ENCODE measurements around the gene HES4. TPM values are rescaled to one million over a fixed set of nuclear protein-coding genes. Genes with fewer than 3 reads are reported as not detected.

Gene HES4
- polyA plus RNA-seq, 1 donor (not counting 4 experiments of a cell fraction or from before 2014, with no cell fraction given), result 3.0 TPM

DNA sequence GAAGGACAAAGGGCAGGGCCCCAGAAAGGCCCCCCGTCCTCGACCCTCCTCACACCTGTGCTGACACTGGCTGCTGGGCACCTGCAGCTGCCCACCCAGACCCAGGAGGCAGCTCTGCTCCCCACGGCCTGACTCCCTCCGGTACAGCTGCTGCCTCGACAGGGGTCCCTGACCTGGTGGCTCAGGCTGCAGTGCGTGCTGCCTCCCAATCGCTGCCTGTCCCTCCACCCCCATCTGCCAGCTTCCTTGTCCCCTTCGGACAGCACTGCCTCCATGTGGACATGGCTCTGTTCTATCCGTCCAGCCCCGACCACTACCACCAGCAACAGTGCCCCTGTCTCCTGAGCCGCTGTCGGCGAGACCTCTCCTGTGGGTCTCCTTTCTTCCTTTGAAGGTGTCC is 45.0 kb downstream of the HES4 start:
- FAIRE-seq, result no peak

DNA sequence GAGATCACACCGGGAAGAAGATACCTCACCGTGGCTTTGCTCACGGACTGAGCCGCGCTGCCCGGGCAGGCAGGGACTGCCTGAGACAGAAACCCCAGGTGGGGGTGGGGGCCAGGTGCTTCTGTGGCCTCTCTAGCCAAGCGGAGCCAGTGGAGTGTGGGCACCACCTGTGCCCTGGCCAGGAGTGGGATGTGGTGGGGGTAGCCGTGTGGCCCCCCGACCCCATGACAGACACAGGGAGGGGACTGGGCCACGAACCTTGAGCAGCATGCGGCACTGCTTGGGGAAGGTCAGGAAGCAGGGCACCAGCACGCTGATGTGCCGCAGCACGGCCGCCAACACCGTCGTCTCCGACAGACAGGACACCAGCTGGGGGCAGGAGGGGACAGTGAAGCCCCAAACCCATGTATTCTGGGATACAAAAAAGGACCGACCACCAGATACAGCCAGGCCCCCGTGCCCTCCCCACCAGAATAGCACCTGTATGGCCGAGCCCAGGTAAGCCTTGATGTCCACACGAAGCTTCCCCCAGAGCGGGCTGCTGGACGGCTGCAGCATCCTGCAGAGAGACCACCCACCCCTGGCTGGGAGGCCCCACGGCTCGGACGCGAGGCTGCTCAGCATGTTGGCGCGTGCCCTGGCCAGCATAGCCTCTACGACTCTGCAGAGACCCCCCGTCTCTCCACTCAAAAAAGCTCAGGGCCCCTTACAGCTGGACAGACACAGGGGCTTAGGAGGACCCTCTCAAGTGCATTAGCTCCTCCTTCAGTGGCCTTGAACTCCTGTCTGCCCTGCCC is 46.2 kb downstream of the HES4 start:
- no peak for FAIRE-seq
- Histone ChIP-seq H3K4me2 (ENCODE audit: control insufficient read depth, extremely low read depth, insufficient read depth, low read depth, low read length) (no peak overlapping the region), H3K36me3 (ENCODE audit: control insufficient read depth in 2 of 2, extremely low read depth in 1 of 2, insufficient read depth in 2 of 2, low read length in 2 of 2) (peaks cover 61 to 72% of the 10 kb centered on the region in 2 experiments), H3K4me1 (ENCODE audit: control insufficient read depth, extremely low read depth, insufficient read depth, low read length) (peaks cover 10% of the 10 kb centered on the region), H3K9ac (ENCODE audit: control insufficient read depth, extremely low read depth, insufficient read depth, low read length) (no peak overlapping the region), H3K27me3 (ENCODE audit: control insufficient read depth, extremely low read depth, insufficient read depth, low read length) (no peaks in the 10 kb centered on the region), H2AFZ (ENCODE audit: control insufficient read depth, low read length) (no peak overlapping the region), H3K4me3 (ENCODE audit: control insufficient read depth in 2 of 3, extremely low read depth in 1 of 3, insufficient read depth in 2 of 3, low read depth in 1 of 3, low read length in 3 of 3) (no peak overlapping the region), H3K9me3 (ENCODE audit: control insufficient read depth, low read depth, low read length) (no peaks in the 10 kb centered on the region), H3K79me2 (ENCODE audit: control insufficient read depth, insufficient read depth, low read length) (peaks cover 28% of the 10 kb centered on the region), H3K27ac (ENCODE audit: control insufficient read depth, insufficient read depth, low read length) (no peak overlapping the region), H4K20me1 (ENCODE audit: control insufficient read depth, extremely low read depth, insufficient read depth, low read length) (peaks cover 12% of the 10 kb centered on the region), H3K9me1 (ENCODE audit: control insufficient read depth, extremely low read depth, insufficient read depth, low read length) (no peaks in the 10 kb centered on the region)
- dilution Hi-C loops (cut with MboI; ENCODE audit: extremely low pct_ligation_motif_present, low sequenced_read_pairs), result no loop called here
- TF ChIP-seq EZH2 (IDR thresholded peaks at IDR 0.05; ENCODE audit: low read length), result no peak
- TF ChIP-seq, protein P1, sequence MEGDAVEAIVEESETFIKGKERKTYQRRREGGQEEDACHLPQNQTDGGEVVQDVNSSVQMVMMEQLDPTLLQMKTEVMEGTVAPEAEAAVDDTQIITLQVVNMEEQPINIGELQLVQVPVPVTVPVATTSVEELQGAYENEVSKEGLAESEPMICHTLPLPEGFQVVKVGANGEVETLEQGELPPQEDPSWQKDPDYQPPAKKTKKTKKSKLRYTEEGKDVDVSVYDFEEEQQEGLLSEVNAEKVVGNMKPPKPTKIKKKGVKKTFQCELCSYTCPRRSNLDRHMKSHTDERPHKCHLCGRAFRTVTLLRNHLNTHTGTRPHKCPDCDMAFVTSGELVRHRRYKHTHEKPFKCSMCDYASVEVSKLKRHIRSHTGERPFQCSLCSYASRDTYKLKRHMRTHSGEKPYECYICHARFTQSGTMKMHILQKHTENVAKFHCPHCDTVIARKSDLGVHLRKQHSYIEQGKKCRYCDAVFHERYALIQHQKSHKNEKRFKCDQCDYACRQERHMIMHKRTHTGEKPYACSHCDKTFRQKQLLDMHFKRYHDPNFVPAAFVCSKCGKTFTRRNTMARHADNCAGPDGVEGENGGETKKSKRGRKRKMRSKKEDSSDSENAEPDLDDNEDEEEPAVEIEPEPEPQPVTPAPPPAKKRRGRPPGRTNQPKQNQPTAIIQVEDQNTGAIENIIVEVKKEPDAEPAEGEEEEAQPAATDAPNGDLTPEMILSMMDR (optimal IDR thresholded peaks at IDR 0.05 in 1 of 3, IDR thresholded peaks at IDR 0.05 in 1 of 3, conservative IDR thresholded peaks at IDR 0.05 in 1 of 3; ENCODE audit: extremely low read depth in 1 of 3, insufficient read depth in 2 of 3, low read length in 3 of 3), result no peak
- no peak for DNase-seq (ENCODE audit: low read depth, low spot score)

More for the DNA sequence above, 45.0 kb downstream of the HES4 start:
- Histone ChIP-seq H3K9me1 (ENCODE audit: control insufficient read depth, extremely low read depth, insufficient read depth, low read length) (no peaks in the 10 kb centered on the region), H3K4me3 (ENCODE audit: control insufficient read depth in 2 of 3, extremely low read depth in 1 of 3, insufficient read depth in 2 of 3, low read depth in 1 of 3, low read length in 3 of 3) (no peak overlapping the region), H3K9me3 (ENCODE audit: control insufficient read depth, low read depth, low read length) (no peaks in the 10 kb centered on the region), H3K36me3 (ENCODE audit: control insufficient read depth in 2 of 2, extremely low read depth in 1 of 2, insufficient read depth in 2 of 2, low read length in 2 of 2) (peaks cover 51 to 64% of the 10 kb centered on the region in 2 experiments), H4K20me1 (ENCODE audit: control insufficient read depth, extremely low read depth, insufficient read depth, low read length) (peaks cover 12% of the 10 kb centered on the region), H3K9ac (ENCODE audit: control insufficient read depth, extremely low read depth, insufficient read depth, low read length) (no peak overlapping the region), H3K79me2 (ENCODE audit: control insufficient read depth, insufficient read depth, low read length) (peaks cover 32% of the 10 kb centered on the region), H2AFZ (ENCODE audit: control insufficient read depth, low read length) (no peak overlapping the region), H3K27ac (ENCODE audit: control insufficient read depth, insufficient read depth, low read length) (no peak overlapping the region), H3K27me3 (ENCODE audit: control insufficient read depth, extremely low read depth, insufficient read depth, low read length) (peaks cover 5% of the 10 kb centered on the region), H3K4me1 (ENCODE audit: control insufficient read depth, extremely low read depth, insufficient read depth, low read length) (peaks cover 10% of the 10 kb centered on the region), H3K4me2 (ENCODE audit: control insufficient read depth, extremely low read depth, insufficient read depth, low read depth, low read length) (no peak overlapping the region)
- TF ChIP-seq EZH2 (IDR thresholded peaks at IDR 0.05; ENCODE audit: low read length), result no peak
- TF ChIP-seq, protein P1 (optimal IDR thresholded peaks at IDR 0.05 in 1 of 3, IDR thresholded peaks at IDR 0.05 in 1 of 3, conservative IDR thresholded peaks at IDR 0.05 in 1 of 3; ENCODE audit: extremely low read depth in 1 of 3, insufficient read depth in 2 of 3, low read length in 3 of 3), result no peak
- dilution Hi-C loops (cut with MboI; ENCODE audit: extremely low pct_ligation_motif_present, low sequenced_read_pairs), result no loop called here
- no peak for DNase-seq (ENCODE audit: low read depth, low spot score)
